ENCODE measurements around the gene LRRC8B. TPM values are rescaled to one million over a fixed set of nuclear protein-coding genes. Genes with fewer than 3 reads are reported as not detected.

The LRRC8B gene
- polyA plus RNA-seq, 2 of the 4 experiments (the other 2 are of a cell fraction) = 3.2 to 10.3 TPM

DNA sequence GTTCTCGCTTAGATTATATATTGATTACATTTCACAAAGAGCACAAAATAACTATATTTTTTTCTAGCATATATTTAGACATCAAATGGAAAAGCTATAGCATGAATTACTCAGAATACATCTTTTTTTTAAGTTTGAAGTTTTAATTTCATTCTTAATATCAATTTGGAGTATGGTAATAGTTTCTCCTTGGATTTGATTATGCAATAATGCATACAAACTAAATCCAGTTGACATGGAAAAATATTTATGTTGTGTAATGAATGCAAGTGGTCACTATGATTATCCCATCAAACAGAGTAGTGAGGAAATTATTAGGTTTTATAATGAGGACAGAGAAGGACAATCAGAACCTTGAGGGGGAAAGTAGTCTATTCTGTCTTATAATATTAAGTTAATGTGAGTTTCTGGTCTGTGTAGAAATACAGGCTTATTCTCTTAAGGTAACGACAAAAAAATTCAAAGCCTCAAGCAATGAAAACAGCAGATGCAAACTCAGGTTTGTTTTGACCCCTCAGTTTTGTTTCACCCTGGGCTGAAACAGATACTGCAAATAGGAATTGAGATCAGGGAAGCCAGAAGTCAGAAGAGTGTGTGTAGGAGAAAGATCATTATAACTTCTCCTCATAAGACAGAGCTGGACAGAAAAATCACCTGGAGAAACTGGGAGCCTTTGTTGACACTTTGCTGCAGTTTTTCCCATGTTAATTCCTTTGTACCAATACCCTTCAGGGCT lies 23.7 kb downstream of the LRRC8B start:
- Histone ChIP-seq H3K4me3 (no peak overlapping the region), H3K27ac (no peak overlapping the region), H3K9me3 (no peaks in the 10 kb centered on the region), H3K4me2 (no peak overlapping the region), H3K4me1 (peaks cover 44% of the 10 kb centered on the region)
- TF ChIP-seq ZC3H11A (IDR thresholded peaks at IDR 0.05) = no peak
- no peak for TF ChIP-seq BHLHE40 (IDR thresholded peaks at IDR 0.05; ENCODE audit: low read depth, low read length)
- TF ChIP-seq POLR2A (IDR thresholded peaks at IDR 0.05; ENCODE audit: low read length) = no peak
- no peak for TF ChIP-seq ZFP36 (IDR thresholded peaks at IDR 0.05; ENCODE audit: borderline replicate concordance, partially characterized antibody)
- TF ChIP-seq KDM1A (IDR thresholded peaks at IDR 0.05; ENCODE audit: low read depth) = no peak
- FAIRE-seq = no peak
- ChIA-PET POLR2A (interaction anchor here (0.7 kb wide), 2 partner anchors 24 to 864 kb away, joined by 3 read pairs; partner anchors contain the start of genes LRRC8B and PKN2), CTCF (no interaction called here)
- no peak for DNase-seq (ENCODE audit: low read depth in 1 of 2, low spot score in 1 of 2)
- no peak for ATAC-seq
- 92% methylated on average over 2 of the region's 2 CpGs for WGBS (ENCODE audit: missing lambda C conversion rate)

DNA sequence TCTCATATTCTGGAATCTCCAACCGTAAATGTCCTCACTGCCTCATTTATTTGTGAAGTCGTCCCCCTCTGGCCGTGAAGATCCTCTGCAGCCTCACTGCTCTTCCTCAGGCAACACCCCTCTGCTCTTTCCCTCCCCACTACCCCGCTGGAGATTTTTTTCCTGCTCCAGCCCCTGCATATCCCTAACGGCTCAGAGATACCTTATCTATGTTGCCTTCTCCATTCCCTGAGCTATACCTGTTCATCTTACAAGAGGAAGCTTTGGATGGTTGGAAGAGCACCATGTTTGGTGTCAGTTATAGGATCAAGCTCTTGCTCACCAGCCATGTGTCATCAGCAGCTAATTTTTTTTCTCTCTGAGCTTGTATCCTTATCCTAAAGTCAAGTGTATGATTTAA lies 26.4 kb downstream of the LRRC8B start:
- no peak for DNase-seq (ENCODE audit: low read depth in 1 of 2, low spot score in 1 of 2)
- H3K4me1 ChIP-seq = peaks cover 35% of the 10 kb centered on the region
- TF ChIP-seq BHLHE40 (IDR thresholded peaks at IDR 0.05; ENCODE audit: low read depth, low read length) (no peak), HOXB13 (CRISPR knock-in tag; IDR thresholded peaks at IDR 0.05; ENCODE audit: low read depth) (no peak), EP300 (IDR thresholded peaks at IDR 0.05) (no peak), CTCF (IDR thresholded peaks at IDR 0.05) (no peak), HOXA7 (CRISPR knock-in tag; IDR thresholded peaks at IDR 0.05) (no peak), EHF (CRISPR knock-in tag; IDR thresholded peaks at IDR 0.05) (no peak), RNF2 (IDR thresholded peaks at IDR 0.05; ENCODE audit: borderline replicate concordance, low read depth) (no peak), ZC3H11A (IDR thresholded peaks at IDR 0.05) (no peak), CEBPB (IDR thresholded peaks at IDR 0.05) (no peak), ELK1 (IDR thresholded peaks at IDR 0.05; ENCODE audit: low read depth, low read length) (no peak), ZNF302 (CRISPR knock-in tag; IDR thresholded peaks at IDR 0.05) (no peak)
- ATAC-seq = no peak
- ChIA-PET POLR2A (no interaction called here), CTCF (interaction anchor here (0.6 kb wide), 1 partner anchor 241 kb away, joined by 3 read pairs; no protein-coding TSS in a partner anchor)
- no peak overlapping the region for H3K27ac ChIP-seq
- H3K4me2 ChIP-seq = no peak overlapping the region
- no peaks in the 10 kb centered on the region for H3K9me3 ChIP-seq
- WGBS (ENCODE audit: missing lambda C conversion rate) = 89% methylated on average over 5 of the region's 5 CpGs
- H3K4me3 ChIP-seq = no peak overlapping the region
- no peak for FAIRE-seq

GRCh38 chr1:89552471-89553081 lies 27.9 kb downstream of the LRRC8B start:
- WGBS (ENCODE audit: missing lambda C conversion rate) = 40% methylated on average over 2 of the region's 2 CpGs
- ATAC-seq = no peak
- H3K4me3 ChIP-seq = no peak overlapping the region
- ChIA-PET CTCF (no interaction called here), POLR2A (no interaction called here)
- no peak for FAIRE-seq
- H3K4me1 ChIP-seq = peaks cover 19% of the 10 kb centered on the region; the same call in 2 of the 3 replicates
- peak overlapping the region in 1 of 2 experiments; percentile 31; a peak in 1 of 6 replicates for H3K27ac ChIP-seq
- no peaks in the 10 kb centered on the region for H3K9me3 ChIP-seq
- no peak for DNase-seq (ENCODE audit: low read depth in 1 of 2, low spot score in 1 of 2)
- peak overlapping the region; percentile 68 for H3K4me2 ChIP-seq
- no peak for TF ChIP-seq SREBF2 (IDR thresholded peaks at IDR 0.05)
- TF ChIP-seq, protein P1, sequence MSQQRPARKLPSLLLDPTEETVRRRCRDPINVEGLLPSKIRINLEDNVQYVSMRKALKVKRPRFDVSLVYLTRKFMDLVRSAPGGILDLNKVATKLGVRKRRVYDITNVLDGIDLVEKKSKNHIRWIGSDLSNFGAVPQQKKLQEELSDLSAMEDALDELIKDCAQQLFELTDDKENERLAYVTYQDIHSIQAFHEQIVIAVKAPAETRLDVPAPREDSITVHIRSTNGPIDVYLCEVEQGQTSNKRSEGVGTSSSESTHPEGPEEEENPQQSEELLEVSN (IDR thresholded peaks at IDR 0.05; ENCODE audit: borderline replicate concordance, low read depth) = no peak
- no peak for TF ChIP-seq ATOH8 (CRISPR knock-in tag; IDR thresholded peaks at IDR 0.05; ENCODE audit: low read depth)
- no peak for TF ChIP-seq JUN (IDR thresholded peaks at IDR 0.05)
- TF ChIP-seq ESRRA (IDR thresholded peaks at IDR 0.05; ENCODE audit: borderline replicate concordance, low read length) = no peak
- no peak for TF ChIP-seq TFCP2L1 (CRISPR knock-in tag; IDR thresholded peaks at IDR 0.05)
- TF ChIP-seq EHF (CRISPR knock-in tag; IDR thresholded peaks at IDR 0.05) = no peak
- no peak; a peak in 1 of 4 replicates for TF ChIP-seq CEBPB (IDR thresholded peaks at IDR 0.05)
- TF ChIP-seq JUNB (IDR thresholded peaks at IDR 0.05) = no peak
- no peak for TF ChIP-seq HES2 (IDR thresholded peaks at IDR 0.05)
- no peak for TF ChIP-seq KDM1A (IDR thresholded peaks at IDR 0.05; ENCODE audit: low read depth)
- no peak for TF ChIP-seq POLR2A (IDR thresholded peaks at IDR 0.05; ENCODE audit: low read length)
- TF ChIP-seq ZC3H11A (IDR thresholded peaks at IDR 0.05) = no peak

Data from A549 (cell line).